ENCODE measurements around the gene DMRT1. TPM values are rescaled to one million over a fixed set of nuclear protein-coding genes. Genes with fewer than 3 reads are reported as not detected.

Gene DMRT1
- polyA plus RNA-seq, 4 donors = not detected

- H3K4me3 ChIP-seq (ENCODE audit: low read depth in 1 of 3, low read length in 3 of 3) = peak overlapping the region in 2 of 3 donors; percentile 3 to 20
- peaks cover 2 to 91% (median 73%) of the 10 kb centered on the region in 3 donors for H3K27me3 ChIP-seq (ENCODE audit: control insufficient read depth in 3 of 3, insufficient read depth in 3 of 3, low read length in 3 of 3)
- no peak for FAIRE-seq
- DNase-seq = peak in 1 of 2 donors; percentile 43
- H3K27ac ChIP-seq (ENCODE audit: low read depth in 1 of 3, low read length in 2 of 3) = no peak overlapping the region
- no peaks in the 10 kb centered on the region for H3K36me3 ChIP-seq (ENCODE audit: control insufficient read depth in 3 of 3, insufficient read depth in 2 of 3, low read depth in 1 of 3, low read length in 3 of 3)
- peaks cover 0 to 22% (median 0%) of the 10 kb centered on the region in 3 donors for H3K4me1 ChIP-seq (ENCODE audit: control insufficient read depth in 3 of 3, insufficient read depth in 2 of 3, low read depth in 1 of 3, low read length in 2 of 3)
- 5 to 6% (median 5%) methylated on average over 68 of the region's 68 CpGs for WGBS, 3 donors
- no peaks in the 10 kb centered on the region for H3K9me3 ChIP-seq (ENCODE audit: control insufficient read depth in 2 of 2, insufficient read depth in 1 of 2, low read depth in 1 of 2, low read length in 1 of 2)
Observed at GRCh38 chr9:972501-973294, 131.2 kb downstream of the DMRT1 start.

- Histone ChIP-seq H3K4me3 (ENCODE audit: low read depth in 1 of 3, low read length in 3 of 3) (no peak overlapping the region), H3K27ac (ENCODE audit: low read depth in 1 of 3, low read length in 2 of 3) (no peak overlapping the region), H3K4me1 (ENCODE audit: control insufficient read depth in 3 of 3, insufficient read depth in 2 of 3, low read depth in 1 of 3, low read length in 2 of 3) (peaks cover 0 to 22% (median 0%) of the 10 kb centered on the region in 3 donors), H3K27me3 (ENCODE audit: control insufficient read depth in 3 of 3, insufficient read depth in 3 of 3, low read length in 3 of 3) (peaks cover 5 to 93% (median 76%) of the 10 kb centered on the region in 3 donors), H3K36me3 (ENCODE audit: control insufficient read depth in 3 of 3, insufficient read depth in 2 of 3, low read depth in 1 of 3, low read length in 3 of 3) (no peaks in the 10 kb centered on the region), H3K9me3 (ENCODE audit: control insufficient read depth in 2 of 2, insufficient read depth in 1 of 2, low read depth in 1 of 2, low read length in 1 of 2) (no peaks in the 10 kb centered on the region)
- peak in 1 of 2 donors; percentile 9 for DNase-seq
- WGBS, 3 donors = 12 to 19% (median 18%) methylated on average over 17 of the region's 17 CpGs
- FAIRE-seq = no peak
Observed at GRCh38 chr9:973295-973834, 131.9 kb downstream of the DMRT1 start.

GRCh38 chr9:974031-974995, 132.8 kb downstream of the DMRT1 start:
- no peak for DNase-seq
- H3K27ac ChIP-seq (ENCODE audit: low read depth in 1 of 3, low read length in 2 of 3) = no peak overlapping the region
- WGBS, 3 donors = 6 to 12% (median 11%) methylated on average over 29 of the region's 29 CpGs
- H3K9me3 ChIP-seq (ENCODE audit: control insufficient read depth in 2 of 2, insufficient read depth in 1 of 2, low read depth in 1 of 2, low read length in 1 of 2) = no peaks in the 10 kb centered on the region
- no peaks in the 10 kb centered on the region for H3K36me3 ChIP-seq (ENCODE audit: control insufficient read depth in 3 of 3, insufficient read depth in 2 of 3, low read depth in 1 of 3, low read length in 3 of 3)
- H3K27me3 ChIP-seq (ENCODE audit: control insufficient read depth in 3 of 3, insufficient read depth in 3 of 3, low read length in 3 of 3) = peaks cover 7 to 98% (median 80%) of the 10 kb centered on the region in 3 donors
- no peak overlapping the region for H3K4me3 ChIP-seq (ENCODE audit: low read depth in 1 of 3, low read length in 3 of 3)
- FAIRE-seq = no peak
- peaks cover 0 to 22% (median 0%) of the 10 kb centered on the region in 3 donors for H3K4me1 ChIP-seq (ENCODE audit: control insufficient read depth in 3 of 3, insufficient read depth in 2 of 3, low read depth in 1 of 3, low read length in 2 of 3)

- no peak for FAIRE-seq
- DNase-seq = no peak
- WGBS, 3 donors = 11 to 16% (median 16%) methylated on average over 24 of the region's 24 CpGs
- Histone ChIP-seq H3K9me3 (ENCODE audit: control insufficient read depth in 2 of 2, insufficient read depth in 1 of 2, low read depth in 1 of 2, low read length in 1 of 2) (no peaks in the 10 kb centered on the region), H3K36me3 (ENCODE audit: control insufficient read depth in 3 of 3, insufficient read depth in 2 of 3, low read depth in 1 of 3, low read length in 3 of 3) (no peaks in the 10 kb centered on the region), H3K27ac (ENCODE audit: low read depth in 1 of 3, low read length in 2 of 3) (no peak overlapping the region), H3K4me1 (ENCODE audit: control insufficient read depth in 3 of 3, insufficient read depth in 2 of 3, low read depth in 1 of 3, low read length in 2 of 3) (peaks cover 0 to 16% (median 0%) of the 10 kb centered on the region in 3 donors), H3K4me3 (ENCODE audit: low read depth in 1 of 3, low read length in 3 of 3) (no peak overlapping the region), H3K27me3 (ENCODE audit: control insufficient read depth in 3 of 3, insufficient read depth in 3 of 3, low read length in 3 of 3) (peaks cover 7 to 97% (median 72%) of the 10 kb centered on the region in 3 donors)
Observed at GRCh38 chr9:974996-975739, 133.7 kb downstream of the DMRT1 start.

- FAIRE-seq (no peak), DNase-seq (no peak)
- no peaks in the 10 kb centered on the region for H3K36me3 ChIP-seq (ENCODE audit: control insufficient read depth in 3 of 3, insufficient read depth in 2 of 3, low read depth in 1 of 3, low read length in 3 of 3)
- WGBS, 3 donors = 6 to 11% (median 8%) methylated on average over 23 of the region's 23 CpGs
- no peaks in the 10 kb centered on the region for H3K9me3 ChIP-seq (ENCODE audit: control insufficient read depth in 2 of 2, insufficient read depth in 1 of 2, low read depth in 1 of 2, low read length in 1 of 2)
- H3K4me3 ChIP-seq (ENCODE audit: low read depth in 1 of 3, low read length in 3 of 3) = no peak overlapping the region
- H3K27ac ChIP-seq (ENCODE audit: low read depth in 1 of 3, low read length in 2 of 3) = no peak overlapping the region
- H3K27me3 ChIP-seq (ENCODE audit: control insufficient read depth in 3 of 3, insufficient read depth in 3 of 3, low read length in 3 of 3) = peaks cover 7 to 94% (median 66%) of the 10 kb centered on the region in 3 donors
- peaks cover 0 to 16% (median 0%) of the 10 kb centered on the region in 3 donors for H3K4me1 ChIP-seq (ENCODE audit: control insufficient read depth in 3 of 3, insufficient read depth in 2 of 3, low read depth in 1 of 3, low read length in 2 of 3)
Observed at GRCh38 chr9:975740-976257, 134.3 kb downstream of the DMRT1 start.

- Histone ChIP-seq H3K27ac (ENCODE audit: low read depth in 1 of 3, low read length in 2 of 3) (no peak within 1 kb of the TSS), H3K4me1 (ENCODE audit: control insufficient read depth in 3 of 3, insufficient read depth in 2 of 3, low read depth in 1 of 3, low read length in 2 of 3) (peaks cover 0 to 14% (median 0%) of the 10 kb centered on the region in 3 donors), H3K27me3 (ENCODE audit: control insufficient read depth in 3 of 3, insufficient read depth in 3 of 3, low read length in 3 of 3) (peaks cover 7 to 94% (median 65%) of the 10 kb centered on the region in 3 donors), H3K4me3 (ENCODE audit: low read depth in 1 of 3, low read length in 3 of 3) (no peak within 1 kb of the TSS), H3K36me3 (ENCODE audit: control insufficient read depth in 3 of 3, insufficient read depth in 2 of 3, low read depth in 1 of 3, low read length in 3 of 3) (no peaks in the 10 kb centered on the region), H3K9me3 (ENCODE audit: control insufficient read depth in 2 of 2, insufficient read depth in 1 of 2, low read depth in 1 of 2, low read length in 1 of 2) (no peaks in the 10 kb centered on the region)
- WGBS, 3 donors = 1 to 4% (median 3%) methylated on average over 50 to 70 of the region's 70 CpGs
- DNase-seq (peak in 1 of 2 donors; percentile 30), FAIRE-seq (no peak)
Observed at GRCh38 chr9:976258-976942, 134.9 kb downstream of the DMRT1 start, which contains the start of gene DMRT3. Gene DMRT3 (plus strand): TSS chr9:976655. CDS start chr9:977002, 347 bp downstream.
